Measurements from ENCODE around the gene CEP95. TPM values are rescaled to one million over a fixed set of nuclear protein-coding genes. Genes with fewer than 3 reads are reported as not detected.

CEP95 gene
- total RNA-seq, 1 experiment from 2014 or later: 67.3 TPM

DNA sequence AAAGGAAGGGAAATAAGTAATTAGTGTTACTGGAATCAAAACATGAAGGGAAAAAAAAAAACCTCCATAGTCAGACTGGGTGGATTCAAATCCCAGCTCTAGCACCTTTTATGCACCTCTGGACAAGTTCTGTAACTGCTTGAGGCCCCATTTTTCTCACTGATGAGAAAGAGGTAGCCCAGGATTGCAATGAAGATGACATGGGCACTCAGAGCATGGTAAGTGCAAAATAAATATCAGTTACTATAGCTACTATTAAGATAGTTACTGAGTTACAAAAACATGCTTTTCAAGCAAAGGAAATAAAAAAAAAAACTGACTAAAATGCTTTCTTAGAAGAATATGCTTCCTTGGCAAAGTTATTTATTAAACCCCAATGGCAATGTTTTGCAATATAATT, 58.8 kb downstream of the CEP95 start:
- Histone ChIP-seq H2BK5ac (ENCODE audit: insufficient read length, low read length) (no peak overlapping the region), H3K9ac (ENCODE audit: extremely low read depth, insufficient read length, low read length) (no peak overlapping the region), H3K27ac (ENCODE audit: insufficient read length, low read depth, low read length) (no peak overlapping the region), H3K18ac (ENCODE audit: insufficient read length, low read depth, low read length) (no peak overlapping the region), H4K5ac (ENCODE audit: insufficient read length, low read depth, low read length) (no peak overlapping the region), H2AFZ (ENCODE audit: low read length) (no peak overlapping the region), H3K27me3 (ENCODE audit: insufficient read depth, low read length) (no peaks in the 10 kb centered on the region), H4K20me1 (ENCODE audit: control insufficient read depth, insufficient read depth, insufficient read length) (no peaks in the 10 kb centered on the region), H4K8ac (replicated peaks; ENCODE audit: insufficient read length, low read depth, low read length) (no peak overlapping the region), H3K4me2 (ENCODE audit: insufficient read depth, insufficient read length, low read length) (no peak overlapping the region), H3K56ac (ENCODE audit: insufficient read length, low read depth, low read length) (no peak overlapping the region), H3K4ac (ENCODE audit: low read depth, low read length) (no peak overlapping the region), H3K23me2 (ENCODE audit: insufficient read length, low read depth, low read length, poor library complexity, severe bottlenecking) (no peaks in the 10 kb centered on the region), H3K79me2 (ENCODE audit: insufficient read depth, low read length) (no peaks in the 10 kb centered on the region), H3K9me3 (ENCODE audit: control insufficient read depth, low read depth, low read length) (no peaks in the 10 kb centered on the region), H3K14ac (ENCODE audit: insufficient read depth, low read length) (no peak overlapping the region), H2BK15ac (ENCODE audit: low read depth, low read length) (no peak overlapping the region), H2BK20ac (ENCODE audit: low read depth, low read length, poor library complexity, severe bottlenecking) (no peak overlapping the region), H2BK120ac (ENCODE audit: low read depth, low read length, poor library complexity, severe bottlenecking) (no peak overlapping the region), H3K23ac (ENCODE audit: insufficient read length, low read depth, low read length) (no peak overlapping the region), H2AK5ac (ENCODE audit: insufficient read length, low read length) (no peak overlapping the region), H3T11ph (ENCODE audit: low read length) (no peak overlapping the region), H2BK12ac (ENCODE audit: insufficient read length, low read depth, low read length) (no peak overlapping the region), H4K91ac (ENCODE audit: insufficient read length, low read depth, low read length) (no peak overlapping the region), H3K4me1 (ENCODE audit: insufficient read depth, low read length) (no peaks in the 10 kb centered on the region), H3K79me1 (ENCODE audit: insufficient read depth, low read depth, low read length, poor library complexity, severe bottlenecking) (no peaks in the 10 kb centered on the region)
- Mint-ChIP-seq H3K4me1 (no peaks in the 10 kb centered on the region), H3K27me3 (ENCODE audit: low read depth) (no peaks in the 10 kb centered on the region), H3K9me3 (no peaks in the 10 kb centered on the region), H3K27ac (no peak overlapping the region), H3K36me3 (ENCODE audit: insufficient read depth in 1 of 3, low read depth in 3 of 3) (peaks cover 4 to 40% (median 33%) of the 10 kb centered on the region in 3 experiments; a peak in 5 of 7 replicates), H3K4me3 (no peak overlapping the region)
- DNase-seq: no peak
- TF ChIP-seq, protein P1, sequence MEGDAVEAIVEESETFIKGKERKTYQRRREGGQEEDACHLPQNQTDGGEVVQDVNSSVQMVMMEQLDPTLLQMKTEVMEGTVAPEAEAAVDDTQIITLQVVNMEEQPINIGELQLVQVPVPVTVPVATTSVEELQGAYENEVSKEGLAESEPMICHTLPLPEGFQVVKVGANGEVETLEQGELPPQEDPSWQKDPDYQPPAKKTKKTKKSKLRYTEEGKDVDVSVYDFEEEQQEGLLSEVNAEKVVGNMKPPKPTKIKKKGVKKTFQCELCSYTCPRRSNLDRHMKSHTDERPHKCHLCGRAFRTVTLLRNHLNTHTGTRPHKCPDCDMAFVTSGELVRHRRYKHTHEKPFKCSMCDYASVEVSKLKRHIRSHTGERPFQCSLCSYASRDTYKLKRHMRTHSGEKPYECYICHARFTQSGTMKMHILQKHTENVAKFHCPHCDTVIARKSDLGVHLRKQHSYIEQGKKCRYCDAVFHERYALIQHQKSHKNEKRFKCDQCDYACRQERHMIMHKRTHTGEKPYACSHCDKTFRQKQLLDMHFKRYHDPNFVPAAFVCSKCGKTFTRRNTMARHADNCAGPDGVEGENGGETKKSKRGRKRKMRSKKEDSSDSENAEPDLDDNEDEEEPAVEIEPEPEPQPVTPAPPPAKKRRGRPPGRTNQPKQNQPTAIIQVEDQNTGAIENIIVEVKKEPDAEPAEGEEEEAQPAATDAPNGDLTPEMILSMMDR (conservative IDR thresholded peaks at IDR 0.05): no peak

Data from H9 (cell line).